C4-2B (cell line): Measurements from ENCODE around the gene PEMT.

Source experiments
- ZFX ChIP-seq: fragments of 450-650 bp; IDR thresholded peaks from 2 replicates; pipeline ENCODE4 v1.6.1; 2017
- TF ChIP-seq, protein P1 (sequence below): fragments of 450-650 bp; conservative IDR thresholded peaks from 2 replicates; pipeline ENCODE4 v1.5.1; 2017; ENCODE audit warnings: mild to moderate bottlenecking

DNA sequence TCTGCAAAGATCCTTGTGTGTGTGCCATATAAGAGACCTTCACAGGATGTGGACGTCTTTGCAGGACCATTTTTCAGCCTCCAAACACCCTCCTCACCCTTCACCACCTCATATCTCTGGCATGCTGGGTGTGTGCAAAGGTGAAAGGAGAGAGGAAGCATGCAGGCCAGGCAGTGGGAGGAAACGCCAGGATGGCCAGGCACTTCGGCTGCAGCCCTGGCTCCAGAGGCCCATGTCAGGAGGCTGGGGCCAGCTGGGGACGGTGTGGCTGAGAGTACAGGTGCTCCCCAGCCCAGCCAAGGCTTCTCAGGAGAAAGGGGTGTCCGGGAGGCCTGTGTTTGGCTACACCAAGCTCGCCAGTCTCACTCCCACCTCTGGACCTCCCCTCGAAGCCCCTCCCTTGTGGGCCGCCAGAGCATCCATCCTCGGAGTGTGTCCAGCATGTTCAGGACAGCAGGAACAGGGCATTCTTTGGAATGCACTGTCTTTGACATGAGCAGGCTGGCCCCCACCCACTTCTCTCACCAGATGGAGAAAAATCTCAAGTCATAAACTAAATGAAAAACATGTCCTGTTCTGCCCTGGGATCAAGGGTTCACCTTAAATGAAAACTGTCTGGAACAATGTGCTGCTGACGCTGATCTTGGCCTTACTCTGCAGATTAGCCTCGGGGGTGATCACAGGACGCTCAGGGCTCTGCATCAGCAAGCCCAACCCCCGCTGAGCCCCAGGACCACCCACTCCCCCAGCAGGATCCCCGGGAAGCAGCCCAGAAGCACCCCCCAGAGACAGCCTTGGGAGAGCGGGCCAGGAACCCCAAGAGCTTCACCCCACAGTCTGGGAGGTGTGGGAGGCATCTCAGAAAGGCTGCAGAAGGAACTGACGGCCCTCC, 15.9 kb downstream of the PEMT start:
- TF ChIP-seq, protein P1, sequence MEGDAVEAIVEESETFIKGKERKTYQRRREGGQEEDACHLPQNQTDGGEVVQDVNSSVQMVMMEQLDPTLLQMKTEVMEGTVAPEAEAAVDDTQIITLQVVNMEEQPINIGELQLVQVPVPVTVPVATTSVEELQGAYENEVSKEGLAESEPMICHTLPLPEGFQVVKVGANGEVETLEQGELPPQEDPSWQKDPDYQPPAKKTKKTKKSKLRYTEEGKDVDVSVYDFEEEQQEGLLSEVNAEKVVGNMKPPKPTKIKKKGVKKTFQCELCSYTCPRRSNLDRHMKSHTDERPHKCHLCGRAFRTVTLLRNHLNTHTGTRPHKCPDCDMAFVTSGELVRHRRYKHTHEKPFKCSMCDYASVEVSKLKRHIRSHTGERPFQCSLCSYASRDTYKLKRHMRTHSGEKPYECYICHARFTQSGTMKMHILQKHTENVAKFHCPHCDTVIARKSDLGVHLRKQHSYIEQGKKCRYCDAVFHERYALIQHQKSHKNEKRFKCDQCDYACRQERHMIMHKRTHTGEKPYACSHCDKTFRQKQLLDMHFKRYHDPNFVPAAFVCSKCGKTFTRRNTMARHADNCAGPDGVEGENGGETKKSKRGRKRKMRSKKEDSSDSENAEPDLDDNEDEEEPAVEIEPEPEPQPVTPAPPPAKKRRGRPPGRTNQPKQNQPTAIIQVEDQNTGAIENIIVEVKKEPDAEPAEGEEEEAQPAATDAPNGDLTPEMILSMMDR = no peak
- no peak for TF ChIP-seq ZFX
